Calu3 (cell line): Measurements from ENCODE around the gene DLX5. TPM values are rescaled to one million over a fixed set of nuclear protein-coding genes. Genes with fewer than 3 reads are reported as not detected.

ENCODE experiments used
- BruUV-seq: library from RNA; stranded (reverse); fragments of 400-500 nt; replicated peaks from 2 replicates; lab custom pipeline; 2021; lab: Mats Ljungman, UMichigan
- CTCF ChIA-PET: fragments of 300-600 bp; sonication (Branson Sonifier 250); formaldehyde crosslinking; loops from one replicate; lab custom pipeline; 2022; ENCODE audit warnings: antibody characterized with exemption; lab: Charles Lee
- DNase-seq: peaks from one replicate; pipeline ENCODE4 v3.0.0; 2022
- H3K27ac Mint-ChIP-seq: one replicate; pipeline ENCODE4 v1.8.0; 2022; ENCODE audit warnings: mixed read lengths; ENCODE audit not compliant: unreplicated experiment
- H3K27me3 Mint-ChIP-seq: one replicate; pipeline ENCODE4 v1.8.0; 2022; ENCODE audit warnings: mixed read lengths; ENCODE audit not compliant: unreplicated experiment
- H3K36me3 Mint-ChIP-seq: one replicate; pipeline ENCODE4 v1.8.0; 2022; ENCODE audit warnings: mild to moderate bottlenecking, moderate library complexity, mixed read lengths; ENCODE audit not compliant: insufficient read depth, unreplicated experiment
- H3K4me1 Mint-ChIP-seq: one replicate; pipeline ENCODE4 v1.8.0; 2022; ENCODE audit warnings: mild to moderate bottlenecking, low read depth, mixed read lengths; ENCODE audit not compliant: unreplicated experiment
- H3K4me3 Mint-ChIP-seq: one replicate; pipeline ENCODE4 v1.8.0; 2022; ENCODE audit warnings: mild to moderate bottlenecking, low read depth, moderate library complexity, mixed read lengths; ENCODE audit not compliant: unreplicated experiment
- H3K9me3 Mint-ChIP-seq: one replicate; pipeline ENCODE4 v1.8.0; 2022; ENCODE audit warnings: low read depth, mixed read lengths; ENCODE audit not compliant: unreplicated experiment
- intact Hi-C: fragments of 100-400 bp; cut with micrococcal nuclease; formaldehyde crosslinking; loops from one replicate; pipeline ENCODE4 v1.10.0; 2022; ENCODE audit not compliant: unreplicated experiment
- total RNA-seq: library from RNA; stranded (reverse); gene quantifications from 2 replicates; pipeline ENCODE4 v1.2.3, GENCODE V29; 2022
- TF ChIP-seq, protein P1 (sequence below): fragments of 200-600 bp; IDR thresholded peaks from one replicate; pipeline ENCODE4 v1.8.0; 2022; ENCODE audit warnings: antibody characterized with exemption; ENCODE audit not compliant: unreplicated experiment

Gene DLX5
- total RNA-seq, 1 experiment from 2014 or later = not detected

DNA sequence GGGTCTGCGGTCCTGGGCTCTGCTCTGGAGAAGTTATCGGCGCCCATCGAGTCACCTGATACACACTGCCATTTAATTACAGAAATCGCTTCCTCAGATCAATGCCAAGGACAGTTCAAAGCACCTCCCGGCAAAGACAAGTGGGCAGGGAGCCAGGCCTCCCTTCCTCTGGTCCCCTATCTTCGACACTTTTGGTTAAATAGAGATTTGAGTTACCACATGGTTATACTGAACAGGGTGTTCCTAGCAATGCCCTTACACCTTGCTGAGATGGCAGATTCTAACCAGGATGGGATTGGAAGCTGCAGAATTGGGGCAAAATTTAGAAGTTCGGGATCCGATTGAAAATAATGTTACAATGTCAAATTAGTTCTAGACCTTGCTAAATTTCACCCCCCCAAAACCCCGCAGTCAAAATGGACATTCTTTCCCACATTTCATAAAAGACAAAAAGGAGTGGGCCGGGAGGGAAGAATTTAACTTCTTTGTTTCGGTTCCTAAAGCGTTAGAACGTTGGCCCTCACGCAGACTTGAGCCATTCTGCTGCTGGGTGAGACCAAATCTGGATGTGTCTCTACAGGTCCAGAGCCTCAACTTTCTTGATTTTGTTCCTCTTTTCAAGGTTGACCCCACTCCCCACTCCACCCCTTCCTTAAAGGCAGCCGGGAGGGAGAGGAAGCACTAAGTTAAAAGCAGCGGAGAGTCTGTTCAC, 2.2 kb upstream of the DLX5 start:
- no peaks in the 10 kb centered on the region for H3K9me3 Mint-ChIP-seq
- DNase-seq = no peak
- intact Hi-C loops = loop anchor here (1.0 to 2.0 kb wide), 5 partner anchors 430 to 1110 kb away; no protein-coding TSS in a partner anchor

DNA sequence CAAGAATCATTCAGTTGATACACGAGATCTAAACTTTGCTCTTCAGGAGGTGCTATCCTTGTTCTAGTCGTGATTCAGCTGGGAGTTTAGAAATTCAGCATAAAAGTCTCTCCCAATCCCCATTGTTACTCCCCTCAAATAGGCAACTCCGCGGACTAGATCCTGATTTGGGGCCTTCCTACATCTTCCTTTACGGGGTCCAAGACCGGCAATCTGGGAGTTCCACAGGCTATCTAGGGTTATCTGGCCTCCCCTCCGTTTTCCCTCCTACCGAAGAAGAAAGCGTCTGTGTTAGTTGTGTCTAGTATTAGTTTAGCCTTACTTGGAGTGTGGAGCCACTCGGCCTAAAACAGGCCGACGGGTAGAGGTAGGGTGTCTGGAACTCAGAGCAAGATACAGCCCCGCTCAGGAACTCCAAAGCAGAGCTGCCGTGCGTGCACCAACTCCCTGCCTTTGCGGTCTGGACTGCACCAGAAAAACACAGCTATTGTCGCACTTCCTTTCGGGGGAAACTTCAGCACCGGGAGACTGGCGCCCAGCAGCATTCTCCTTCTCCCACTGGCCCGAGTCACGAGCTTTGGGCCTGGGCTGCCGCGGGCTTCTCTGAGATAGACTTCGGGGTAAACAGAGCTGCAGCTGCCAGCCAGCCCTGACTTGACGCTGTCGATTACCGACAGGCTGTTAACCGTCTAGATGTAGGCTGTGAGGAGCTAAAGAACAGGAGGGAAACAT, 1.5 kb upstream of the DLX5 start:
- H3K4me3 Mint-ChIP-seq = peak overlapping the region; percentile 66
- TF ChIP-seq, protein P1, sequence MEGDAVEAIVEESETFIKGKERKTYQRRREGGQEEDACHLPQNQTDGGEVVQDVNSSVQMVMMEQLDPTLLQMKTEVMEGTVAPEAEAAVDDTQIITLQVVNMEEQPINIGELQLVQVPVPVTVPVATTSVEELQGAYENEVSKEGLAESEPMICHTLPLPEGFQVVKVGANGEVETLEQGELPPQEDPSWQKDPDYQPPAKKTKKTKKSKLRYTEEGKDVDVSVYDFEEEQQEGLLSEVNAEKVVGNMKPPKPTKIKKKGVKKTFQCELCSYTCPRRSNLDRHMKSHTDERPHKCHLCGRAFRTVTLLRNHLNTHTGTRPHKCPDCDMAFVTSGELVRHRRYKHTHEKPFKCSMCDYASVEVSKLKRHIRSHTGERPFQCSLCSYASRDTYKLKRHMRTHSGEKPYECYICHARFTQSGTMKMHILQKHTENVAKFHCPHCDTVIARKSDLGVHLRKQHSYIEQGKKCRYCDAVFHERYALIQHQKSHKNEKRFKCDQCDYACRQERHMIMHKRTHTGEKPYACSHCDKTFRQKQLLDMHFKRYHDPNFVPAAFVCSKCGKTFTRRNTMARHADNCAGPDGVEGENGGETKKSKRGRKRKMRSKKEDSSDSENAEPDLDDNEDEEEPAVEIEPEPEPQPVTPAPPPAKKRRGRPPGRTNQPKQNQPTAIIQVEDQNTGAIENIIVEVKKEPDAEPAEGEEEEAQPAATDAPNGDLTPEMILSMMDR = no peak
- BruUV-seq = no TSS peak
- intact Hi-C loops = loop anchor here (2.0 kb wide), 4 partner anchors 429 to 1109 kb away; no protein-coding TSS in a partner anchor
- peaks cover 48% of the 10 kb centered on the region for H3K27me3 Mint-ChIP-seq
- no peak overlapping the region for H3K27ac Mint-ChIP-seq
- no peak for DNase-seq
- no peaks in the 10 kb centered on the region for H3K36me3 Mint-ChIP-seq
- no peaks in the 10 kb centered on the region for H3K9me3 Mint-ChIP-seq
- peaks cover 12% of the 10 kb centered on the region for H3K4me1 Mint-ChIP-seq
- CTCF ChIA-PET = no interaction called here

More for the DNA sequence above, 2.2 kb upstream of the DLX5 start:
- Mint-ChIP-seq H3K36me3 (no peaks in the 10 kb centered on the region), H3K27ac (no peak overlapping the region), H3K27me3 (peaks cover 48% of the 10 kb centered on the region), H3K4me3 (peak overlapping the region; percentile 66), H3K4me1 (peaks cover 12% of the 10 kb centered on the region)
- CTCF ChIA-PET = interaction anchor here (0.8 to 1.1 kb wide), 4 partner anchors 430 to 1110 kb away, joined by 3 to 4 read pairs (median 4); no protein-coding TSS in a partner anchor
- BruUV-seq = no TSS peak
- TF ChIP-seq, protein P1 = no peak

DNA sequence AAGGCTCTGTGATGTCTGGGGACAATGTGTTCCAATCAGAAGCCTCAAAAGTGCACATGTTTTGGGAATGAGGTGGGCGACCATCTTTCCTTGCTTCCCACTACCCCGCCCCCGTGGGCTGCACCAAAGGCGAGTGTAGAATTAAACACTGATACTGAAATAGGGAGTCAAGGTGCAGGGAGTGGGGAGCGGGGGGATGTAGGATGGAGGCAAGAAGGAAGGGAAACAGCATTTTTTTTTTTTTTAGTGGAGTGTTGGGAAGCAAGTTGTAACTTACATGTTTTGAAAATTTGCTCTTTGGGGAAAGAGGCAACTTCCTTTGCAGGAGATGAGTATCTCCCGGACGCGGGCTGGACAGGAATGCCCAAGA, 484 bp upstream of the DLX5 start:
- TF ChIP-seq, protein P1 = no peak
- Mint-ChIP-seq H3K9me3 (no peaks in the 10 kb centered on the region), H3K36me3 (no peaks in the 10 kb centered on the region), H3K4me3 (peak overlapping the region; percentile 72), H3K27me3 (peaks cover 48% of the 10 kb centered on the region), H3K4me1 (peaks cover 12% of the 10 kb centered on the region), H3K27ac (no peak overlapping the region)
- DNase-seq = no peak
- intact Hi-C loops = no loop called here
- CTCF ChIA-PET = no interaction called here
- BruUV-seq = no TSS peak

DNA sequence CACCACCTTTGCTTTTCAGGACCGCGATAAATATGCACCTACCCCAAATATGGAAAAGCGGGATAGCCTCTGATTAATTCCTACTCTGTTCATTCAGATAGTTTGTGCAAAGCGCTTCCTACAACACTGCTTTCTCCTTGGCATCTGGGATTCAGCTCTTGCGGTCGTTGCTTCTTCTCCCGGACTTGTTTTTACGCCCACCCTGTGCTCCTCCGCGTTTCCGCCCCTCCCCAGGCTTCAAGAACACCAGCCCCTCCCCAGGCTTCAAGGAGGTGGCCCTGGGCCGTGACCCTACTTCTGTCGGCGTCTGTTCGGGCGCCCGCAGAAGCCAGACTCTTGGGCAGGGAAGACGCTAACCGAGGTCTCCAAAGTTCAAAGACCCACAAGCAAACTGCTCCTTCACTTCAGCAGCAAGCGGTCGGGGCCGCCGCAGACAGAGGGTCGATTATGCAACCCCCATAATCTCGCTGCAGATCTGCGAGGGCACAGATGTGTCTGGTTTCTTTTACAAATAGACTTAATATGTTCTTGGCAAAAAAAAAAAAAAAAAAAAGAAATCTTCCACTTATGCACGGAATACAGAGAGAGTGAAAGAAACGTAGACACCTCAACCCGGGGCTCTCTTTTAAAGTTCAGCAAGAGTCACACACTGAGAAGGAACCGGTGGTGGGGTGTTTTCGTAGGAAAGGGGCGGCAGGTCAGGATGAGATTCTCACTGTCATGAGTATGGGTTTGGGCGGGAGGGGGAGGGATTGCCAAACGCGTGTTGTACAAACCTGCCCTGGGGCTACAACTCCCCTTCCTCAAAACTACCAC, 1.9 kb downstream of the DLX5 start:
- Mint-ChIP-seq H3K27ac (no peak overlapping the region), H3K27me3 (peaks cover 68% of the 10 kb centered on the region), H3K9me3 (no peaks in the 10 kb centered on the region), H3K36me3 (no peaks in the 10 kb centered on the region), H3K4me3 (no peak overlapping the region), H3K4me1 (peaks cover 13% of the 10 kb centered on the region)
- BruUV-seq = no TSS peak
- intact Hi-C loops = no loop called here
- TF ChIP-seq, protein P1 = no peak
- DNase-seq = no peak
- CTCF ChIA-PET = no interaction called here
